HAP-1 (cell line): Measurements from ENCODE around the gene OSBP.
"Not testable (repeated sequence)": the region's sequence is repeated elsewhere in the genome, so short reads cannot be mapped to it uniquely, and the experiment has no call there.

Source experiments
- DNase-seq, 2 experiments: peaks; one replicate each; pipeline ENCODE4 v3.0.0-alpha.2; 2016 to 2020; ENCODE audit warnings: low spot score in 2 of 2
- H3K27me3 ChIP-seq: fragments of 250-450 bp; sonication (Bioruptor Pico); 2 replicates; pipeline ENCODE4 v1.5.1; 2020; ENCODE audit warnings: low read depth, mild to moderate bottlenecking, moderate library complexity
- H3K36me3 ChIP-seq: fragments of 250-450 bp; sonication (Bioruptor Pico); replicated peaks from 2 replicates; pipeline ENCODE4 v1.5.1; 2020; ENCODE audit warnings: mild to moderate bottlenecking
- H3K4me1 ChIP-seq: fragments of 250-450 bp; sonication (Bioruptor Pico); 2 replicates; pipeline ENCODE4 v1.5.1; 2020; ENCODE audit warnings: mild to moderate bottlenecking
- H3K4me3 ChIP-seq: fragments of 250-450 bp; sonication (Bioruptor Pico); 2 replicates; pipeline ENCODE4 v1.5.1; 2020; ENCODE audit warnings: mild to moderate bottlenecking, moderate library complexity
- H3K9me3 ChIP-seq: fragments of 250-450 bp; sonication (Bioruptor Pico); 2 replicates; pipeline ENCODE4 v1.5.1; 2020; ENCODE audit warnings: mild to moderate bottlenecking, moderate library complexity
- in situ Hi-C: fragments of 300-500 bp; cut with MboI; formaldehyde crosslinking; loops from 3 replicates; pipeline ENCODE4 v1.14.3; 2020; ENCODE audit warnings: low sequenced_read_pairs, inconsistent platforms, mixed read lengths

The OSBP gene

DNA sequence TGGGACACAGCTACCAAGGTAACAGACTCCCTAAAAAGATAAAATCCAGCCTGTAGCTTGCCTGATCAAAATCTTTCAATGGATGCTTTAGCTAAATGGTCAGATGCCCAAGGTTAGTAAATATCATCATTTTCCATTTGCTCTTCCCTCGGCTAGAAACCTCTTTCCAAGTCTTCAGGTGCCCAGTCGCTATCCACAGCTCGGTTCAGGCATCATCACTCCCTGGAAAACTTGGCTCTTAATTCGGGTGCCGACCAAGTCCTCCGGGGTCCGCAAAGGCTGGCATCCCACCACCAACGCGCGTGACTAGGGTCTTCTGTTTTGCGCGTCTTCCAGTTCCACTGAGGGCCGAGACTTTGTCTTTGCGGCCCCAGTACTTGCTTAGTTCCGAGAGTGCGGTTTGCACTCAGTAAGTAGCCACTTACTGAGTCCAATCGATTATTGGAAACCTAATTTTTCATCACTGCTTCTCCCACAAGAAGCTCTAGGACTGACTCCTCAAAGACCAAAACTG lies 59.9 kb downstream of the OSBP start:
- DNase-seq, result no peak
- H3K9me3 ChIP-seq, result no peaks in the 10 kb centered on the region
- no peaks in the 10 kb centered on the region for H3K36me3 ChIP-seq
- H3K27me3 ChIP-seq, result no peaks in the 10 kb centered on the region
- peak overlapping the region; percentile 34 for H3K4me3 ChIP-seq
- H3K4me1 ChIP-seq, result peaks cover 20% of the 10 kb centered on the region
- in situ Hi-C loops, result loop anchor here (25.0 kb wide), 2 partner anchors 207 to 557 kb away; partner anchors contain the start of gene STX3

DNA sequence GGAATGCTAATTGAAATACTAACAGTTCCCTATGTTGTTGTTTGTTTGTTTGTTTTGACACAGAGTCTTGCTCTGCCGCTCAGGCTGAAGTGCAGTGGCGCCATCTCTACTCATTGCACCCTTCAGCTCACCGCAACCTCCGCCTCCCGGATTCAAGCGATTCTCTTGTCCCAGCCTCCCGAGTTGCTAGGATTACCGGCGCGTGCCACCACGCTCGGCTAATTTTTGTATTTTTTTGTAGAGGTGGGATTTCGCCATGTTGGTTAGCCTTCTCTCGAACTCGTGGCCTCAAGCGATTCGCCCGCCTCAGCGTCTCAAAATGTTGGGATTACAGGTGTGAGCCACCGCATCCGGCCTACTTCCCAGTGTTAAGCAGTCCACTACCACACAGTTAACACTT lies 62.3 kb downstream of the OSBP start:
- H3K4me3 ChIP-seq, result no peak overlapping the region
- H3K36me3 ChIP-seq, result no peaks in the 10 kb centered on the region
- in situ Hi-C loops, result loop anchor here (25.0 kb wide), 2 partner anchors 209 to 559 kb away; partner anchors contain the start of gene STX3
- no peak for DNase-seq
- H3K9me3 ChIP-seq, result no peaks in the 10 kb centered on the region
- no peaks in the 10 kb centered on the region for H3K27me3 ChIP-seq
- peaks cover 29% of the 10 kb centered on the region for H3K4me1 ChIP-seq

DNA sequence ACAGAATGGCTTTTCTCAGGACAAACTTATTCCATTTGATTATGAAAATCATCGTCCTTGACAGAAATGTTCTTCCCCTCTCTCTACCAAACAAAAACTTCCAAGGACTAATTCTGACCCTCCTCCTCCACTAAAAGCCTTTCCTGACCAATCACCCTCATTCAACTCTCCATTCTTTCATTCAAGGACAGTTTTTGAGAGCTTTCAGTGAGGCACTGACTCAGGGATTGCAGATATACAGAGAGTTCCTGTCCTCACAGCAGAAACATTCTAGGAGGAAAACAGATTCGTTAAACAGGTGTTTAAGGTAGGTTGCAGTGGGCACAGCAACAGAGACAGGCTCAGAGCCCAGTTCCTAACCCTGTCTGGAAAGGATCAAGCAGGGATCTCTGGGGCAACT lies 62.7 kb downstream of the OSBP start:
- H3K4me1 ChIP-seq, result peaks cover 30% of the 10 kb centered on the region
- DNase-seq, result peak in 1 of 2 experiments; percentile 27
- H3K36me3 ChIP-seq, result no peaks in the 10 kb centered on the region
- H3K4me3 ChIP-seq, result no peak overlapping the region
- no peaks in the 10 kb centered on the region for H3K9me3 ChIP-seq
- H3K27me3 ChIP-seq, result no peaks in the 10 kb centered on the region
- in situ Hi-C loops, result loop anchor here (25.0 kb wide), 2 partner anchors 209 to 559 kb away; partner anchors contain the start of gene STX3

DNA sequence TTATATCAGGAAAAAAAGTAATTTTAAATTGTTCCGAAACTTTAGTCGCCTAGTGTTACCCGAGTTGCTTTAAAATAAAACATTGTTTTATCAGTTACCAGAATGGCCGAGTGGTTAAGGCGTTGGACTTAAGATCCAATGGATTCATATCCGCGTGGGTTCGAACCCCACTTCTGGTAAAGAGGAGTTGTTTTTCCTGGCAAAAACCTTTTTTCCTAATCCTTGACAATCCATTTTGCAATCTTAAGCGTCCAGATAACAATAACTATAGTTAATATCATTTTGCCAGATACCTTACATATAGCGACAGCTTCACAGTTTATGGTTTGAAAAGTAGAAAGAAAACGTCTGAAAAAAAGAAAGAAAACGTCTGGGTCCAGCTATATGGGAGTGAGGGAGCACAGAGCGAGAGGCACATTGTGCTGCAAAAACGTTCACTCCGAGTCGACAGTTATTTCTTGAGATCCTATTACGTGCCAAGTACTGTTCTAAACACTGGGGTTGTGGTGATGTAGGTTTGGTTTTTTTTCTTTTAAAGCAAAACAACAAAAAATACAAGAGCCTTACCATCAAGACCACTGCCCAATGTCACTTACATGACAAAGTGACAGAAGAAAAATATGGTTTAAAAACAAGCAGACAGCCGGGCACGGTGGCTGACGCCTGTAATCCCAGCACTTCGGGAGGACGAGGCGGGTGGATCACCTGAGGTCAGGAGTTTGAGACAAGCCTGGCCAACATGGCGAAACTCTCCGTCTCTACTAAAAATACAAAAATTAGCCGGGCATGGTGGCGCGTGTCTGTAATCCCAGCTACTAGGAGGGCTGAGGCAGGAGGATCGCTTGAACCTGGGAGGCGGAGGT lies 63.7 kb downstream of the OSBP start:
- peaks cover 29% of the 10 kb centered on the region for H3K4me1 ChIP-seq
- H3K9me3 ChIP-seq, result no peaks in the 10 kb centered on the region
- peak; percentile 73 to 75 for DNase-seq
- no peaks in the 10 kb centered on the region for H3K36me3 ChIP-seq
- H3K27me3 ChIP-seq, result no peaks in the 10 kb centered on the region
- H3K4me3 ChIP-seq, result peak overlapping the region; percentile 44
- in situ Hi-C loops, result loop anchor here (25.0 kb wide), 2 partner anchors 210 to 560 kb away; partner anchors contain the start of gene STX3

- peak; percentile 88 to 92 for DNase-seq
- Histone ChIP-seq H3K4me1 (peaks cover 26% of the 10 kb centered on the region), H3K27me3 (no peaks in the 10 kb centered on the region), H3K9me3 (no peaks in the 10 kb centered on the region), H3K4me3 (peak overlapping the region; percentile 44), H3K36me3 (no peaks in the 10 kb centered on the region)
- in situ Hi-C loops, result loop anchor here (25.0 kb wide), 2 partner anchors 211 to 561 kb away; partner anchors contain the start of gene STX3
Measured at GRCh38 chr11:59550842-59551658, 64.5 kb downstream of the OSBP start.

GRCh38 chr11:59550368-59550841 lies 65.2 kb downstream of the OSBP start:
- Histone ChIP-seq H3K36me3 (no peaks in the 10 kb centered on the region), H3K27me3 (no peaks in the 10 kb centered on the region), H3K9me3 (no peaks in the 10 kb centered on the region), H3K4me1 (peaks cover 20% of the 10 kb centered on the region), H3K4me3 (peak overlapping the region; percentile 44)
- in situ Hi-C loops, result loop anchor here (25.0 kb wide), 2 partner anchors 212 to 562 kb away; partner anchors contain the start of gene STX3
- peak; percentile 95 to 96 for DNase-seq

DNA sequence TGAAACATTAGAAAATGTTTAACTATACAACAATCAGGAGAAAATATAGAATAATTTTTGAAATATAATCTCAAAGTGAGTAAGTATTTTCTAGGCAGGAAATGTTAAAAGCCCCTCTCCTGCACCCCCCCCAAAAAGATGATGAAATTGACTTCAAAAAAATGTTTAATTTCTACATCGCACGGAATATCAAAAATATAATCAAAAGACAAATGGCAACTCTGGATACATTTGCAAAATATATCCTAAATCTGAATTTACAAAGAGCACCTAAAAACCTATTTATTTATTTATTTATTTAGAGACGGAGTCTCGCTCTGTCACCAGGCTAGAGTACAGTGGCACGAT lies 67.3 kb downstream of the OSBP start:
- DNase-seq, result no peak
- in situ Hi-C loops, result no loop called here

DNA sequence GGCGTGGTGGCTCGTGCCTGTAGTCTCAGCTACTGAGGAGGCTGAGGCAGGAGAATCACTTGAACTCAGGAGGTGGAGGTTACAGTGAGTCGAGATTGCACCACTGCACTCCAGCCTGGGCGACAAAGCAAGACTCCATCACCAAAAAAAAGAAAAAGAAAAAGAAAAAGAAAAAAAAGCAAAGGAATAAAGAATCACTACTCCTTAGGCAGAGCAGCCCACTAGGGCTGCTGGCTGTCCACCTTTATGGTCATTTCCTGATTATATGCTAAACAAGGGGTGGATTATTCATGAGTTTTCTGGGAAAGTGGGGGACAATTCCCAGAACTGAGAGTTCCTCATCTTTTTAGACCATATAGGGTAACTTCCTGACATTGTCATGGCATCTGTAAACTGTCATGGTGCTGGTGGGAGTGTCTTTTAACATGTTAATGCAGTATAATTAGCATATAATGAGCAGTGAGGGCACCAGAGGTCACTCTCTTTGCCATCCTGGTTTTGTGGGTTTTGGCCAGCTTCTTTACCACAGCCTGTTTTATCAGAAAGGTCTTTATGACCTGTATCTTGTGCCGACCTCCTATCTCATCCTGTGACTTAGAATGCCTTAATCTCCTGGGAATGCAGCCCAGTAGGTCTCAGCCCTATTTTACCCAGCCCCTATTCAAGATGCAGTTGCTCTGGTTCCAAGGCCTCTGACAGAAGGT lies 67.8 kb downstream of the OSBP start:
- H3K4me3 ChIP-seq, H3K27me3 ChIP-seq, H3K9me3 ChIP-seq, DNase-seq, H3K36me3 ChIP-seq, in situ Hi-C loops: not testable (repeated sequence)
- peaks cover 20% of the 10 kb centered on the region for H3K4me1 ChIP-seq

More for the DNA sequence above, 67.3 kb downstream of the OSBP start:
- no peaks in the 10 kb centered on the region for H3K36me3 ChIP-seq
- peaks cover 20% of the 10 kb centered on the region for H3K4me1 ChIP-seq
- no peaks in the 10 kb centered on the region for H3K27me3 ChIP-seq
- H3K9me3 ChIP-seq, result no peaks in the 10 kb centered on the region
- no peak overlapping the region for H3K4me3 ChIP-seq

DNA sequence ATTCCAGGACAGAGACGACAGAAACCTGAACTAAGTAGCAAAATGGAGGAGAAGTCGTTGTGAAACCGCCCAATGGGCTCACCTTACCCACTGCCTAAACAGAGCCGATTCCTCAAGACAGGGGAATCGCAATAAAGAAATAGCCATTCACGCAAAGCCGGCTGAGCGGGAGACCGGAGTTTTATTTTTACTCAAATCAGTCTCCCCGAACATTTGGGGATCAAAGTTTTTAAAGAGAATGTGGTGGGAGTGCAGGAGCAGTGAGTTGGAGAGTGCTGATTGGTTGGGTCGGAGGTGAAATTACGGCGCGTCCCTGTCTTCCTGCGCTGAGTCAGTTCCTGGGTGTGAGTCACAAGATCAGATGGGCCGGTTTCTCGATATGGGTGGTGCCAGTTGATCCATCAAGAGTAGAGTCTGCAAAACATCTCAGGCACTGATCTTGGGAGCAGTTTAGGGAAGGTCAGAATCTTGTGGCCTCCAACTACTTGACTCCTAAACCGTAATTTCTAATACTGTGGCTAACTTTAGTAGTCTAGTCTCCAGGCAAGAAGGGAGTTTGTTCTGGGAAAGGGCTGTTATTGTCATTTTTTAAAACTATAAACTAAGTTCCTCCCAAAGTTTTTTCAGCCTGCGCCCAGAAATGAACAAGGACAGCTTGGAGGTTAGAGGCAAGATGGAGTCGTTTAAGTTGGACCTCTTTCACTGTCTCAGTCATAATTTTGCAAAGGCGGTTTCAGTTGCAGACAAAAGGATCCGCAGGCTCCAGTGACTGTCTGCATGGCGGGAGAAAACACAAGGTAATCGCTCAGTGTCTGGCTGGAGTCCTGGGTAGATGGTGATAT lies 70.2 kb downstream of the OSBP start:
- no peak for DNase-seq
- peaks cover 20% of the 10 kb centered on the region for H3K4me1 ChIP-seq
- in situ Hi-C loops, result no loop called here
- H3K27me3 ChIP-seq, result no peaks in the 10 kb centered on the region
- no peaks in the 10 kb centered on the region for H3K36me3 ChIP-seq
- no peaks in the 10 kb centered on the region for H3K9me3 ChIP-seq
- H3K4me3 ChIP-seq, result no peak overlapping the region

DNA sequence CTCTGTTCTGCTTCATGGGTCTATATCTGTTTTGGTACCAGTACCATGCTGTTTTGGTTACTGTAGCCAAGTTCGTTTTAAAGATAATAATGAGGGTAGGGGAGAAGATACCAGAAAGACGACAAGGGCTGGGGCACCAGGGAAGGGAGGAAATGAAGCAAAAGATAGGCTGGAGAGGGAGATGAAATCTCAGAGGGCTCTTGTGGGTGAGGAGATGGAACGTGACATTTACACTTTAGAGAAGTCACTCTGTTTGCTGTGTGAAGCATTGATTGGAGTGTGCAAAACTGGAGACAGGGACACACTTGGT lies 70.8 kb downstream of the OSBP start:
- H3K36me3 ChIP-seq, result no peaks in the 10 kb centered on the region
- no peaks in the 10 kb centered on the region for H3K9me3 ChIP-seq
- no peaks in the 10 kb centered on the region for H3K27me3 ChIP-seq
- no peak for DNase-seq
- peaks cover 20% of the 10 kb centered on the region for H3K4me1 ChIP-seq
- in situ Hi-C loops, result no loop called here
- H3K4me3 ChIP-seq, result no peak overlapping the region

GRCh38 chr11:59543713-59544112 lies 71.9 kb downstream of the OSBP start:
- in situ Hi-C loops, H3K36me3 ChIP-seq, H3K9me3 ChIP-seq, H3K4me3 ChIP-seq, DNase-seq, H3K27me3 ChIP-seq: not testable (repeated sequence)
- peaks cover 11% of the 10 kb centered on the region for H3K4me1 ChIP-seq

- DNase-seq, result no peak
- Histone ChIP-seq H3K27me3 (no peaks in the 10 kb centered on the region), H3K36me3 (no peaks in the 10 kb centered on the region), H3K4me3 (no peak overlapping the region), H3K9me3 (no peaks in the 10 kb centered on the region), H3K4me1 (peaks cover 3% of the 10 kb centered on the region; the same call in 1 of the 2 replicates)
- in situ Hi-C loops, result no loop called here
Measured at GRCh38 chr11:59542142-59542810, 73.3 kb downstream of the OSBP start.
